NCI-H82 treated with DMSO at 0.1 percent for 48 hours (cell line): ENCODE data around the gene CDK18.
"Not testable (repeated sequence)": the region's sequence is repeated elsewhere in the genome, so short reads cannot be mapped to it uniquely, and the experiment has no call there.

ENCODE experiments used
- DNase-seq: peaks from one replicate; lab custom pipeline; 2025; ENCODE audit not compliant: unreplicated experiment; lab: John Stamatoyannopoulos, UW

Gene CDK18

DNA sequence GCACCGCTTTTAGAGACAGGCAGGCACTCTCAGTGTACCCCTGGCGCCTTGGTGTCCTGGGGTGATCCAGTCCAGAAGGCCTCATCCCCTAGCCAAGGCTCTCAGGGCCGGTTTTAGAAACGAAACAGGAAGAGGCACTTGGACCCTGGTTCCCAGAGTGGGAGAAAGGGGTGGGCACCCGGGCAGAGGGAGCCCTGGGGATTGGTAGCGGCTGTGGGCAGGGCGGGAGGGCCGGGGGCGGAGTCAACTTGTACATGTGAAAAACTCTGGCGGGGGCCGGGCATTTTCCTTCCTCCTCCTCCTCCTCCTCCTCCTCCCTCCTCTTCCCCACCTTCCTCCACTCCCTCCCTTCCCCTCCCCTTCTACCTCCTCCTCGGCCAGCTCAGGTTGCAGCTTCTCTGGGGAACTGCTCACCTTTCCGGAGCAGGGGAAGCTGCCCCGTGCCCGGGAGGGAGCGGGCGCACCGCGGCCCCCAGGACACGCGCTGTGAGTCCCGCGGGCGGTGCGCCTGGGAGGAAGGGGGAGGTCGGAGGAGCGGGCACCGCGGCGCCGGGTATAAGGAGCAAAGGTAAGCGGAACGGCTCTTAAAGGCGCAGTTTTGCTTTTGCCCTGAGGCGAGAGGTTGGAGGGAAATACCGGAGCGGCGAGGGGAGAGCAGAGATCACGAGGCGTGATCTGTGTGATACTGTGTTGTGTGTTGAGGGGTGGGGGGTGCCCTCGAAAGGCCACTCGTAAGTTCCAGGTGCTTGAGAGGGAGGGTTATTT lies at the start of gene CDK18:
CDK18 (plus strand) TSS at position 359 of the 765 bp plus-strand sequence. CDS start 18,499 bp downstream, outside the sequence.
- peak; percentile 78 for DNase-seq

- DNase-seq: no peak
These were observed 49.5 kb upstream of the CDK18 start for GRCh38 chr1:205454903-205455335.

DNA sequence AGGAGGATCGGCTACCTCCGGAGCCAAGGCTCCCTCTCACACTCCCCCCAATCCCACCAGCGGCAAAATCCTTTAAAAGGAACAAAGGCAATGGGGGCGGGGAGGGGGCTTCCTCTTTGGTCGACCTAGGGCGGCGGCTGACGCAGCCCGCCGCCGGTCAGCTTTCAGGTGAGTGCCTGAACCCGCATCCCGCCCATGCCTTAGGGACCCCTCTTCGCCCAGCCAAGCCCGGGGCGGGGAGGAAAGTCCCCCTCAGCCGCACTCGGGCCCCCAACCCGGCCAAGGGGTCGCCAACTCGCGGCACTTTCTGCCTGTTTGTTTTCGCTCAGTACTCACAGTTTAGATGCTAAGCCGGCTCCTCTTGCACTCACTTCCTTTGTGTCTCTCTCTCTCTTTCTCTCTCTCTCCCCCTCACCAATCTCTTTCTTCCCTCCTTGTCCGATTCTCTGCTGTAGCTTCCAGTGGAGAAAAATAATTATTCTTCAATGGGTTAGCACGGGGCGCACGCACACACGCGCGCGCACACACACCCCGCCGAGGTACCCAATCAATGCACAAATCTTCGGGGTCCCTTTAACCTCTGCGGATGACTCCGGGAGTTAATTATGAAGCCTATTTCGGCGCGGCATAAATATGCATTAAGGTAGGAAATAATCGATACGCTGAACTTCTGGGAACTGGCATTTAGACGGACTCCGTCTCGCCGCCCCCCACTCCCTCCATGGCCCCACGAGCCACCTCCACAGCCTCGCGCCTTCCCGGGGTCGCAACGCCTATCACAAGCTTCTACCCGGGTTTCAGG lies 48.7 kb upstream of the CDK18 start, which contains the start of gene BLACAT1:
BLACAT1 (minus strand) TSS at position 465 of the 802 bp plus-strand sequence.
- no peak for DNase-seq

- DNase-seq: peak; percentile 23
These were observed 48.0 kb upstream of the CDK18 start for GRCh38 chr1:205456383-205456867.

DNA sequence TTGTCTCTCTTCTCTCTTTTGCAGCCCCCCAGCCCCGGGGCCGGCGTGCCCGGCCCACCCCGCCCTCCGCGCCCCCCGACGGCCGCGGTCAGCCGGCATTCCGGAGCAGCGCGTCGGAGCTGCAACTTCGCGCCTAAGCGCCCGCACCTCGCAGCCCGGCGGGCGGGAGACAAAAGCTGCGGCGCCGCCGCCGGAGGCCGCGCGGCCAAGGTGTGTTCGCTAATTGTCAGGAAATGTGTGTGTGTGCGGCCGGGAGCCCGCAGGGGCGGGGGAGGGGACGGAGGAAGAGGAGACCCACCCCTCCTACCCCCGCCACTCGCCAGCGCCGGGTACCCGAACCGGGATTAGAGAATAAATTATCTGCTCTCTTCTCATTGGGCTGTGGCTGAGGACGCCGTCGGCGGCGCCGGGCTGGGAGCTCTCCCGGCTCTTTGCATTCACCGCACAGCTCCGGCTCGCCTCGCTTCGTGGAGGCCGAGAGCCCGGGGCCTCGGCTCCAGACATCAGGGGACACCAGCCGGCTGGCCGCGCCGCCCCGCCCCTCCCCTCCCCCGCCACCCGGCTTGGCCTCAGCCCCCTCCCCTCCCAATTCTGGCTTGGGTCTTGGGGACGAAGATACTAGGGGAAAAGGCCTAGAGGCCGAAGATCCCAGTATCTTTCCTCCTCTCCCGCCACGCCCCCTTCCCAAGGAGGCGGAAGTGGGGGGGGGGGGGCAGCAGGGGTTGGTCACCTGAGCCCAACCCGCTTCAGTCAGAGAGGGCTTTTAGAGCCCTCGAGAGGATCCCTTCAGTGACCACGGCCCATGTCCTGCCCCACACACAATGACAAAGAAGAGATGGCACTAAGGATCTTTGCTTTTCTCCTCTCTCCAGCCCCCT lies 47.4 kb upstream of the CDK18 start:
- peak; percentile 79 for DNase-seq

DNA sequence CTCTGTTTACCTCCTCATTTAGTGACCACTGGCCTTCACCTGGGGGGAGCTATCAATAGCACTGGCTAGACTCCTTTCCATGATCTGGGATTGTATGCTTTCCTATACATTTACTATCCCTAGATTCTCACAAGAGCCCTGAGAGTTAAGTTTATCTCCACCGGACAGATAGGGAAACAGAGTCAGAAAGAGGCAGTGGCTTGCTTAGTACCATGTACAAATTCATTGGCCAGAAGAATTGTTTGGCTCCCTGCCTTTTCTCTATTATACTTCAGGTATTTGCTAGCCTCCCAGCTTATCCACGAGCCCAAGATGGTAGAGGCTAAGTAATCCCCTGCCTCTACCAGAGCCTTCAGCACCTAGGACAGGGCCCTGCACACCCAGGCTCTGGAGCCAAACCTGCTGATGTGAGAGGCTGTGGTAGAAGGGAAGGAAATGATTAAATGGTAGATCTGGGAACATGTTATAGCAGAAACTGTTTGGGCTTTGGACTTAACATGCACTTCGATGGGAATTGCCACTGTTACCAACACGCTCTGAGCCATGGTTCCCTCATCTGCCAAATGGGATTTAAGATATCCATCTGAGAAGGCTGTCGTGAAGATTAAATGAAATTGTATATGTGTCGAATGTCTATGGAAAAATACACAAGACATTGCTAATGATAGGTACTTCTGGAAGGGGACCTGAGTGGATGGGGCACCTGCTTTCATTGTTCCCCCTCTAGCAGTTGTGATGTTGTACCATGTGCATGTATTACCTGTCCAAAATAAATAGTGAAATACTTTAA lies 45.5 kb upstream of the CDK18 start:
- peak; percentile 53 for DNase-seq

- no peak for DNase-seq
These were observed 39.1 kb upstream of the CDK18 start for GRCh38 chr1:205465392-205465791.

GRCh38 chr1:205466595-205467220 lies 37.8 kb upstream of the CDK18 start:
- DNase-seq: no peak

DNA sequence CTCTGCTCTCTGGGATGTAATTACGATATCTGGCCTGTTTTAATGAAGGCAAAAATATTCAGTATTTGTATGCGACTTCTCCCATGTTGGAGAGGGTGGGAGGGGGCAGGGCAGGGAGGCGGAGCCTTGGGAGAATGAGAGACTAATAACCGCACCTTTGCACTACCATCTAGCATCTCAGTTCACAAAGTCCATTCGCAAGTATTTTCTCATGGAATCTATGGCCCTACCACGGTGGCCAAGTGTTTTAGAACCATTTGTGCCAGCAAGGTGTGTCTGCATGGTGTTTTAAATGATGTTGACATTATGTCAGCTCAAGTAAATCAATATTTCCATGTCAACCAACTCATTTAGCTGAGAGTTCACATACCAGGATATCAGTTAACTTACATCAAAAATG lies 34.3 kb upstream of the CDK18 start:
- no peak for DNase-seq

- DNase-seq: peak; percentile 56
These were observed 31.6 kb upstream of the CDK18 start for GRCh38 chr1:205472737-205473441.

DNA sequence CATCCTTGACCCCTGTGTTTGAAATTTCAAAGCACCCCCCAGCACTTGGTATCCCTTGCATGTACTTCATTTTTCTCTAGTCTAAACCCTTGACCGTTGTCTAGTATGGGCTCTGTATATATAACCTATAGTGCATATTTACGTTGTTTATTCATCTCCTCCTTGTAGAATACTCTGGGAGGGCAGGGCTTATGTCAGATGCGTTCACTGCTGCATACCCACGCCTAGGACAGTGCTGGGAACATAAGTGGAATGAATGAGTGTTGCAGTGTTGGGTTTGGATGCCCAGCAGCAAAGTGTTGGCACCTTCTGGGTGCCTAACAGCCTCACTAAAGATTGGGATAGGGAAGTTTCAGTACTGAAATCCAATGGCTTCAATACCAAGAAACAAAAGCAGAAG lies 31.0 kb upstream of the CDK18 start:
- no peak for DNase-seq

GRCh38 chr1:205473966-205474365 lies 30.5 kb upstream of the CDK18 start:
- no peak for DNase-seq

GRCh38 chr1:205474571-205474970 lies 29.9 kb upstream of the CDK18 start:
- DNase-seq: no peak

DNA sequence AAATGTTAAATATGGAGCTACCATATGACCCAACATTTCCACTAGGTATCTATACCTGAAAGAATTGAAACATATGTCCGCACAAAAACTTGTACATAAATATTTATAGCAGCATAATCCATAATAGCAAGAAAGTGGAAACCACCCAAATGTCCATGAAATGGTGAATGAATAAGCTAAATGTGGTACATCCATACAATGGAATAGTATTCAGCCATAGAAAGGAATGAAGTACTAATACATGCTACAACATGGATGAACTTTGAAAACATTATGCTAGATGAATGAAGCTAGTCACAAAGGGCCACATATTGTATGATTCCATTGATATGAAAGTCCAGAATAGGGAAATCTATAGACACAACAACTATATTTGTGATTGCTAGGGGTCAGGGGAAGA lies 28.6 kb upstream of the CDK18 start:
- no peak for DNase-seq

GRCh38 chr1:205476648-205477047 lies 27.8 kb upstream of the CDK18 start:
- no peak for DNase-seq

GRCh38 chr1:205477121-205477758 lies 27.2 kb upstream of the CDK18 start:
- no peak for DNase-seq

DNA sequence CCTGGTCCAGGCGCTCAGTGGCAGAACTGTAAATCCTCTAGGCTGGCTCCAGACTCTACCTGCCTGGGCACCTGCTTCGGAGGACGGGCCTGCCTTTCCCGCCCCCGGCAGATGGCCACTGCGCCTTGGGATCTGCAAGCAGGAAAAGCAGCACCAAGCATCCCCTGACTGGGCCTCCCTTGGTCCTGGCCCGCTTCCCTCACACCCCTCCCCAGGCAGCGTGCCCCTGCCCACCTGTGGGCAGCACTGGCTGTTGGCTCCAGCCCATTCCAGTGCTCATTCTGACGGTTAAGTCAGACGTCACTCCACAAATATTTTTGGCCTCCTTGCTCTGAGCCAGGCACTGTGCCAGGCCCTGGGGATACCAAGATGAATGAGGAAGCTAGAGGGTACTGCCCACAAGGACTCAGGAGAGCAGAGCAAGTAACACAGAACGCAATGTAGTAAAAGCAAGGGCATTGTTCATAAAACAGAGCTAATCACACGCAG lies 26.7 kb upstream of the CDK18 start:
- DNase-seq: no peak

DNA sequence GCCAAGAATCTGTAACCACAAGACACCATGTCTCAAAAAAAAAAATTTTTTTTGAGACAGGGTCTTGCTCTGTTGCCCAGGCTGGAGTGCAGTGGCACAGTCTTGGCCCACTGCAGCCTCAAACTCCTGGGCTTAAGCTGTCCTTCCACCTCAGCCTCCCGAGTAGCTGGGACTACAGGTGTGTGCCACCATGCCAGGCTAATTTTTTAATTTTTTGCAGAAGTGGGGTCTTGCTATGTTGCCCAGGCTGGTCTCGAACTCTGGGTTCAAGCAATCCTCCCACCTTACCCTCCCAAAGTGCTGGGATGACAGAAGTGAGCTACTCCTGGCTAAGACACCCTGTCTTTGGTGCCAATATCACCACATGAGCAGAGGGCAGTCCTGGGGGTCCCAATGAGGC lies 25.5 kb upstream of the CDK18 start:
- not testable (repeated sequence) for DNase-seq
